ENCODE data around the gene LRRC28.

Gene LRRC28

DNA sequence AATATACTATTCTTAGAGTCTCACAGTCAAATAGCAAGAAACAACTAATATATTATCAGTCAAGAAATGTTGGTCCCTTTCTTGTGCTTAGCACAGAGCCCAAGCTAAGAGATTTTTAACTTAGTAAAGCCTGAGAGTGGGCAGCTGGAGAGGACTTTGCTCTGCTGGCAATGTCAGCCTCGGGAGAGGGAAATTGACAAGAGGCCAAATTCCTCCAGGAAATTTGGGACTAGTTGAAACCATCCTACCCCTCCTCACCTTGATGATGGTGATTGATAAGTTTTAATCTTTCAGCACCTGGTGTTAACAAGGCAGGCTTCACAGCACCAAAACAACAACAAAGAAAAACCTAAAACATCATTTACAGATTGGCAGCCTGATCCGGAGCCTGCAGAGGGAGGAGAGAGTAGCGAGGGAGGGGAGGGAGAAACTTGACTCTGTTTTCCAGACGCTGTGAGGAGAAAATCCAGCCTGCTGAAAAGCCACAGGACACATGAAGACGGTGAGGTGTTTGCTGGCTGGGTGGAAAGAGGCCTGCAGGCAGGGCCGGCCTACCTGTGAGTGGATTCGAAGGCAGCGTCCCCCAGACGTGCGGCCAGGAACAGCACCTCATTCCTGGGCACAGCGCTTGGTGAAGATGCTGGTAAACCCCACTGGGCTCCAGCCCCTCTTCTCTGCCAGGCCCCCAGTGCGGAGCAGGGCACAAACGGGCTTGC, 150.9 kb downstream of the LRRC28 start:
- no peak for DNase-seq

DNA sequence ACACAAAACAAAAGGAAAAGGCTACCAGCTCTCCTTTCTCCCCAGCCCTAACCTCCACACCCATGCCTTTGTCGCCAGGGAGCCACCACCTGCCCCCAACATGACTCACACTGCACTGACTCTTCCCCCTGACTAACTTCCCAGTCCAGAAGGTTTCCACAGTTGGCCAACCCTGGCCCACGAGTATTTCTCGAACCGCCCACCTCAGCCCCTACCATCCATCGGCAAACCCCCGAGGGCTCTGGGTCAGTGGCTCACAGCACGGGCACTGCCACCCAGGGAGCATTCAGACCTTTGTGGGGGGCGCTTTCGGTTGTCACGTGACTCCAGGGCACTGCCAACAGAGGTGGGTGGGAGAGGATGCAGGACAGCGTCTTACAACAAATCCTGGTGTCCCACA, 152.3 kb downstream of the LRRC28 start:
- no peak for DNase-seq

DNA sequence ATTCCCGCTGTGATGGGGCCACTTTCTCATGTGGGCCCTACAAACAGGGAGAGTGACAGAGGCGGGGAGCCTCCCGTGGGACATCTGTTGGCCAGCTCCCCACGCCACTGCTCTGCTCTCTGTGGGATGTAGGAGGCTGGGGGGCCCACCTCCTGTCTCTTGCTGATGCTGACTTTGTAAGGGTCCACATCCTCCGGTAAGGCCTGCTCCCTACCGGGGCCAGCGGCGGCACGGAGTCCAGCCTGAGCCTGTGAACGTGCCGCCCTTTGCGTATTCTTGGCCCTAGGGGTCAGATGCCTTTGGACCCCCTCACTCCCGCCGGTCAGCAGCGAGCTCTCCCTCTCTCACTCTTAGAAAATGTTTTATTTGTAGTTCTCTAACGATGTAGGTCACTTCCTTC, 153.2 kb downstream of the LRRC28 start:
- no peak for DNase-seq

DNA sequence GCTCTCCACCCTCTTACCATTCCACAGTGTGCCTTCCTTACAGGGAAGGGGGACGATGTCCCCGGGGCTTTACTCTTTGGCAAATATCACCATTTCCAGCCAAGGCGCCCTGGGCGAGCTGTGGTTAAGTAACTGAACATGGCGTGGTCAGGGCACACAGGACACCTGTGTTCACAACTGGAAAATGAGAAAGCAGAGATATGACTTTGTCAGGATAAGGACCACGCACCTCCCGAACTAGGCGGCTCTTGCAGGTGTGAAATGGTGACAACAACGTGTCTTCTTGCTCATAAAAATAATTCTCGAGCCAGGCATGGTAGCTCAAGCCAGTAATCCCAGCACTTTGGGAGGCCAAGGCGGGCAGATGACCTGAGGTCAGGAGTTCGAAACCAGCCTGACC, 154.8 kb downstream of the LRRC28 start:
- DNase-seq: no peak

DNA sequence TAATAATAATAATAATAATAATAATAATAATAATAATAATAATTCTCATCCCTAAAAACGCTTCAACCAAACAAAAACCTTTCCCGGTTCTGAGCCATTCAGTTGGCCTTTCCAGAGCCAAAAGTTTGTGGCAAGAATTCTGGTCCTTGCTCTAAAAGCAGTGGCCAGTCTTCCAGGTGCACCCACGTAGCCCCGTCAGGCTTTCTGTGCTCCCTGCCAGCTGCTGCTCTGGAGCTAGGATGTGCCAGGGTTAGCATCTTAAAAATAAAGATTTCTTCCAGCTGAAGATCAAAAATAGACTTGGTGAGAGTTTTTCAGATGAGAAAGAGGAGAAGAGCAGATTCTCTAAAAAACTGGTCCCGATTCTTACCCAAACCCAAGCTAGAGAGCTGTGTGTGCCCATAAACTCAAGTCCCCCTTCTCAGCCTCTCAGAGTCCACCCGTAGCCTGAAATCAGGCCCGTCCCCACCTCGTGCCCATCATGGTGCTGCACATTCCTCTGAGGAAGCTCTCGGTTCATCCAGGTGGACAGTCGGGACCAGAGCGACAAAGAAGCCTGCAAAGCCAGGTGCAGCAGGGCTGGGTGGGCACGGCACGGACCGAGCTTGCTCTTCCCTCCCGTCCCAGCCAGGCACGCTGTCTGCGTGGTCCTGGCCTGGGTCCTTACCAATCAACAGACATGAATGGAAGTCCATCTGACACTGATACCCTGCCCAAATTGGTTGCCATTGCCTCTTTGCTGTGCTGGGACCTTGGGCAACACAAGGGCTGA, 155.6 kb downstream of the LRRC28 start:
- no peak for DNase-seq

DNA sequence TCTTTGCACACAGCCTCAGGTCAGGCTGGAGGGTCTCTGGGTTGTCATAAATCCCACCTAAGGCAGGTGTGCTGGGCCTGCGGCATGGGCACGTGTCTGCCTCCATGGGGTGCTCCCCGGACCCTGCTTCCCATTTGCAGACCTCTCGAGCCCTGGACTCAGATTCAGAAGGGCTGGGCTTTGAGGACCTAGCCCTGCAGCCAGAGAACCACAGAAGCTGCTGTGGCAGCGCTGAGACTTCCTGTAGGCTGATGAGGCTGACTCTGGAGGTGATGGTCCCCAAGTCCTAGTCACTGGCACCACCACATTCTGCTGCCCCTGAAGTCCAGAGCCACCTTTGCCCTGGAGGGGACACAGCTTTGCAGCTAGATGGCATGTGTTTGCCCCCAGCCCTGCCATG, 156.4 kb downstream of the LRRC28 start:
- no peak for DNase-seq

DNA sequence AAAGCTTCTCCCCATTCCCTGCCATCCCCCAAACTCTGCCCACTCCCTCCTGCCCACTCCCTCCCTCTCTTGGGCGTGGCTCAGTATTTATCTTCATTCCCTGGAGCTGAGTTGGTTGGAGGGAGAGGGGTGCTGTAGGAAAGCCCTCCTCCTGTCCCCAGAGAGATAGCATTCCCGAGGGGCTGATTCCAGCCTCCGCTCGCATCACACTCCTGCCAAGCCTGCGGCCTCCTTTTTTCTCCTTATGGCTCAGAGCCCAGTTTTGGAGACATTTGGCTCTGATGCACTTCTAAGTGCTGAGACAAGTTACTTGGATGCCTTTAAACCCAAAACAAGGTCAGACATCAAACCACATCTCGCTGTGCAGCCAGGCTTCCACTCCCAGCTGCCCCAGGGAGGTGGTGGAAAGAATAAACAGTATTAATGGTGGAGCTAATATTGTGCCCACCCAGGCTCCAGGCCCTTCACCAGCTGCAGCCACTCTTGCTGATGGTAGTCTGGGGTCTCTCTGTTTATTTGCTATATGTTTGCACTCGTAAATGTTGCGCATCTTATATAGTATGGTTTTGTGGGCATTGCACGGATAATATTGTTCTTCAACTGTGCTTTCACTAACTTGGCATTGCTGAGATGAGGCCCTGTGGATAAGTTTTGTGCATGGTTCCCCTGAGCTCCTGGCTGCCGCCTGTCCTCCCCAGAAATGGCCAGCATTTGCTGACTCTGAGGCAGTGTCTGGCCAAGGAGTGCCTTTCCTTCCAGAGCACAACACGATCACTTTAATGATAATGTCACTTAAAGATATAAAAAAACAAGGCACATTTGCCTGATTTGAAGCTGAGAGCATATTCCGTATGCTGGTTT, 157.2 kb downstream of the LRRC28 start:
- peak; percentile 25 for DNase-seq

DNA sequence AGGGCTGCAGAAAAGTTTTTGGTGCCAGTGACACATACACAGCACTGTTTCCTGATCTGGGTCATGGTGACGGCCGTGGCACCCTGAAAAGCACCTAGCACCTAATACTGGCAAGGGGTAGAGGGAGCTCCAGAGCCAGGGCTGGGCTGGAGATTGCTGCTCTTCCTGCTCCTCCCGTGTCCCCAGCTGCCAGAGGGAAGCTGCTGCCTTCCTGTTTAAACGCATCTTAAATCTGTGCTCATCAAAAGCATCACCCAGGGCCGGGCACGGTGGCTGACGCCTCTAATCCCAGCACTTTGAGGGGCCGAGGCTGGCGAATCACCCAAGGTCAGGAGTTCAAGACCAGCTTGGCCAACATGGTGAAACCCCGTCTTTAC, 157.8 kb downstream of the LRRC28 start:
- no peak for DNase-seq

DNA sequence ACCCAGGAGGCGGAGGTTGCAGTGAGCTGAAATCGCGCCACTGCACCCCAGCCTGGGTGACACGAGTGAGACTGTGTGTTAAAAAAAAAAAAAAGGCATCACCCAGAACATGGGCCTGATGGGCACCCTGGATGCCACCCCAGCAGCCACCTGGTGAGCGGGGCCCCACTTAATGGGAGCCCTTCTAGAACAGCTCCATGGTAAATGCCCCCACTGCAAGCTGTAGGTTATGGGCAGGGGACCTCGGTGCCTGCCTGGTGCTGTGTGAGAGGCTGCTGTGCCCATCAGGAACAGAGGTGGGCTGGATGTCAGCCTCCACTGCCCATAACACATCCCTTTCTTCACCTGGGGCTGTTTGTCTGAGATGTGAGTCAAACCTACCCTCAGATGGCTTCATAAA, 158.3 kb downstream of the LRRC28 start:
- DNase-seq: no peak

DNA sequence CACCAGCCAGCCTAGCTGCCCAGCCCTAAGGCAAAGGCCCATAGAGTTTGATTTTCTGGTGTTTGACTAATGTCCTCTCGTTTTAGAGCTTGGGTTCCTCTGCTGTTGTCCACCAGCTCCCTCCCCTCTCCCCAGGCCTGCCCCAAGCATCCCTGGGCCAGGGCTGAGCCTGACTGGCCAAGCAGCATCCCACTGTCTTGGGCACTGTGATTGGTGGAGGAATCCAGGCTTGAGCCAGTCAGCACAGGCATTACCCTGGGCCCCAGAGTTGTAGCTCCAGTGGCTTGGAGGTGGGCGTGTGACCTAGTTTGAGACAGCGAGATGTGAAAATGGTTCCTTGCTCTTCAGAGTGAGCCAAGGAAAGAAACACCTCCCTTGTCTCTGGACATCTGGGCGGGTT, 159.2 kb downstream of the LRRC28 start:
- DNase-seq: no peak

DNA sequence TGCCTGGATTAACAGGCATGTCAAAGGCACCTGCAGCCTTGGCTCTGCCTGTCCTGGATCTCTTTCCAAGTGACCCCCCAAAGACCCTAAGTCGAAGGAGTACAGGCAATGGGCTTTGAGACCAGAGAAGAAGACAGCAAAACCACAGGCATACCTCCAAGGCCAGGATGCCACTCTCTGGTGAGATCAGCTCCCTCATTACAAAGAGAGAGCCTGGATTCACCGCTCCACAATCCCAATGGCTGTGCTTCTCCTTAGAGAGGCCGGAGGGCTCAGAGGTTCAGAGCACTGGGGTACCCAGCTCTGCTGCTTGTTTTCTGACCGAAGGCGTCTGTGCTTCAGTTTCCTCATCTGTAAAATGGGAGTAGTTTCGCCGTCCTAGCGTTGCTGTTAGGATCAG, 160.0 kb downstream of the LRRC28 start:
- no peak for DNase-seq

DNA sequence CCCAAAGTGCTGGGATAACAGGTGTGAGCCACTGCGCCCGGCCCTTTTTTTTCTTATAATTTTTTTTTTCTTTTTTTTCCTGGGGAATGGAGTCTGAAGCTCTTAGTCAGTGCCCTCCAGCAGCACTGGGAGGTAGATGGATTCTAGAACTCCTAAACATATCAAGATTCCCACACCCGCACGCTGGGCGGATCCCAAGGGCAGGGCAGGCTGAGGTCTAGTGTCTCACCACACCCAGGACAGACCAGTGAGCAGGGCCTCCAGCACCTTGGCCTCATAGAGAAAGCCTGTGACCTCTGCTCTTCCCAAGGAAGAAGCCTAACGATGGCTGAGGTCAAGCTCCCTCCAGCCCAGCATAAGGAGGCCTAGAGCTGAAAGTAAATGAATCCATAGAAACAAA, 160.8 kb downstream of the LRRC28 start:
- no peak for DNase-seq

DNA sequence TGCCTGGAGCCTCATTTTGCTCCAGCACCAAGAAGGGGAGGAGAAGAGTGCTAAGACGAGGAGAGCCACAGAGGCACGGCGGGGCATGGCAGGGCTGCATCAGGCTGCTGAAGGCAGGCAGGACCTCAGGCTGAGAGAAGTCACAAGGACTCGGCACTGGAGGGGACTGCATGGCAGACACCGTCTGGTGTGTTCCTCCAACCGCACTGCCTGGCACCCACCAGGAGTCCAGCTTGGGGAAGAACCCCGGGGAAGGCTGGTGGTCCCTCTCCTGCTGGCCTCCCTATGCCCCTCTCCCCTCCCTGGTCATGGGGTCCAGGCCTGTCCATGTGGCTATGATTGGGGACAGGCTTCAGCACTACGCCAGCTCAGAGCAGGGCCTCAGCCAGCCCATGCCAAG, 161.3 kb downstream of the LRRC28 start:
- no peak for DNase-seq

DNA sequence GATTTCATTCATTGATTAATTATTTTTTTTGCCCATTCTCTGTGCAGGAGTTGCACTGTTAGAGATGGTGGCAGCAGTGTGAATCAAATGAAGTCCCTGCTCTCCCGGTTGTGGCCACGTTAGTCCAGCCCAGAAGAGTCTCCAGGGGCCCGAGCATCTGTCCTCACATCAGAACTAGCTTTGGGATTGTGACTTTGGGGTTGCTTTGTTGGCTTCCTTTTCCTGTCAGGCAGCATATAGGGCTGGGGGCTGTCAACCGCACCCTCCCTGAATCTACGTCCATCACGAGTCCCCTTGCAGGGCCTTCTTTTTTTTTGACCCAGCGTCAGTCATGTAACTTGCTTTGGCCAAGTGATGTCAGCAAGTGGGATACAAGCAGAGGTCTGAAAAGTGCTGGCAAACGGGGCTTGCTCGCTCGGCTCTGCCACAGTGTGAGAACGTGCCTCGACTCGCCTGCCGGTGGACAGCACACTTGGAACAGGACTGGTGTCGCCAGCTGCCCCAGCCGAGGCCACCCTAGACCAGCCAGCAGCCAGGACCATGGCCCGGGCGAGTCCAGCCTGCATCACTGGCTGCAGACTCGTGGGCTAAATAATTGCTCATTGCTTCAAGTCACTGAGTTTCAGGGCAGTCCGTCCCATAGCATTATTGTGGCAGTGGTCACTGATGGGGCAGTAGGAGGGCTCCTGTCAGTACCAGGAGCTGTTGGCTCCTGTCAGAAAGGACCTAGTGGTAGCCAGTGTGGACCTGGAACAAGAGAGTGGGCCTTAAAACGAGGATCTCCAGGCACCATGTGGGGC, 162.9 kb downstream of the LRRC28 start:
- DNase-seq: no peak

DNA sequence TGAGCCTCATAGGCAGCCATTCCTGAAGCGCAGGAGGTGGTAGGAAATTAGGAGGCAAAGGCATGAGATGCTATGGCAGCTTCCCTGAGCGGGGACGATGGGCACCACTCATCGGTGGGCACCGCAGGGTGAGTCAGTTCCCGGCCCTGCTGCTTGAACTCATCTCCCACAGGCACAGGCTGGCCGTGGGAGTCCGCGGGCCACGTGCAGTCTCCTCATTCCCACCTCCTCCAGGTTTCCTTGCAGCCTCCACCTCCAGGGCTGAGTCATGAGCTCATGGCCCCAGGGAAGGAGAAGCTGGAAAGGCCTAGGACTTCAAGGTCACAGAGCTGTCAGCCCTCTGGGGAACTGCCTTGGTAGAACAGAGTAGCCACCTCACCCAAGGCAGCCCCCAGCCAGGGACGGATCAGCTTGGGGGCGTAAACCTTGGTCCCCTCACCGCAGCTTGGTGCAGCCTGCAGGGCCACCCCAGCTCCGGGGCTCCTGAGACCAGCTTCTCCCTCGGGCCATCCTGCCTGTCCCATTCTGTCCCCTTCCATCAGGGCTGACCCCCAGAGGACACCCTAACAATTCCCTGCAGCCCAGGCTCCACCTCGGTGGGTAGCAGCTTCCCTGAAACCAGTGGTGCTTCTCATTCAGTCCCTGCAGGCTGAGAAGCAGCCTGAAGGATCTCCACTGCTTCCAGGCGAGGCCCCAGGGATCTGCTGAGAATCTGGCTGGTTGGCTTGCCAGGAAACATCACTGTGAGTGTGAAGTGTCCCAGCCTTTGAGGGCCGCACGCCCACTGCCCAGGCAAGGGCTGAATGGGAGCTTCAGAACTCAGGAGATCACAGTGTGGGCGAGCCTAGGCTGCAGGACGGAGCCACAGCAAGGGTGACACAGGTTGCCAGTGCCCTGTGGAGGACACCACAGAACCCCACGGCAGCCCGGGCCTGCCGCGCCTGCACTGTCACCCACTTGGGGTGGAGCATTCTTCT, 163.8 kb downstream of the LRRC28 start:
- no peak for DNase-seq

DNA sequence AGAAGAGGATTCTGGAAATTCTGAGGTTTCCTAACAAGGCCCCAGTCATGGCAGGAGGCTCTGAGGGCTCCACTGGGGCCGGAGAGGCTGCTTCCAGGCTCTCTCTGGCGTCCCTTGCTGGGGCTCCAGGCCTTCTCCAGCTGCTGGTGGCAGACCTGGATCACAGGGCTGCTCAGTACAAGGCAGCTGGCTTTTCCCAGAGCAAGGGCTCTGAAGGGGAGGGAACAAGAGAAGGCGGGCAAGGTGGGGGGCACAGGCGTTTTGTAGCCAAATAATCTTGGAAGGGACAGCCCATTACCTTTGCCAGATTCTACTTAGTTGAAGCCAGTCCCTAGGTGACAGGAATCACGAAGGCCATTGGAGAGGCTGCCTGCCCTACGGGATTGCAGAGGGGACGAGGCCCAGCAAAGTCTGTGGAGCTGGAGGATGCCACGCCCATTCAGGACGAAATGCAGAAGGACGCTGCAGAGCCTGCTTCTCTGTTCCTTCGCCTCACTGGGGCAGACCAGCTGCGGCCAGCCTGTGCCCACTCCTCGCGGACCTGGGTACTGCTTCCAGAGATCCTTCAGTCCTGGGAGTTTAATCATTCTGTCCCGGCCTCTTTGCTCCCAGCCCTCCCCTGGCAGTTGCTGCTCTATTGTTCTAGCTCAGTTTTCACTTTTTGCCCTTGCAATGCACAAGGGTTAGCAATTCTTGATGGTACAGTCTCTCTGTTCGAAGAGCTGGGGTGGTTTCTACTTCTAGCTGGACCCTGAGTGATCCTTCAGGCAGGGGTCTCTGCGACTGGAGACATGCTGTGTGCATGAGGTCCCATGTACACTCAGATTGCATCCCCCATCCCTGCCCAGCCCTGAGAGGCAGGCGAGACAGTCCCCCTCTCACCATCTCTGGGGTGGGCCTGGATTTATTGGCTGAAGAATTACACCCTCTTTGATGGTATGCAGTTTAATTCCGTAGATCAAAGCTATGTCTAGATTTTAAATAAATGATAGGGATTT, 165.2 kb downstream of the LRRC28 start:
- DNase-seq: no peak

DNA sequence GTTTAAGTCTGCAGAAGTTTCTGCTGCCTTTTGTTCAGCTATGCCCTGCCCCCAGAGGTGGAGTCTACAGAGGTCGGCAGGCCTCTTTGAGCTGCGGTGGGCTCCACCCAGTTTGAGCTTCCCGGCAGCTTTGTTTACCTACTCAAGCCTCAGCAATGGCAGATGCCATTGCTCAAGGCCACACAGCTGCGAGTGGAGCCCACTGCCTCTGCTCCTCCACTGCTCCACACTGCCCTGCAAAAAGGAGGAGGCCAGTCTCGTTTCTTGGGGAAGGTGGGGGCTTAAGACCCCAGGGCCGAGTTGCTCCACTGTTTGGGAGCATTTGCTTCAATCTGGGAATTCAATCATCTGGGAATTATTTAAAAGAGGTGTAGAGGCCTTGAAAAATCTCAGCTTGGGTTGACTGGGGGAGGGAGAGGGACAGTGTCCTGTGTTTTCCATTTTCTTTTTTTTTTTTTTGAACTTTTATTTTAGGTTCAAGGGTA, 169.9 kb downstream of the LRRC28 start:
- DNase-seq: no peak

DNA sequence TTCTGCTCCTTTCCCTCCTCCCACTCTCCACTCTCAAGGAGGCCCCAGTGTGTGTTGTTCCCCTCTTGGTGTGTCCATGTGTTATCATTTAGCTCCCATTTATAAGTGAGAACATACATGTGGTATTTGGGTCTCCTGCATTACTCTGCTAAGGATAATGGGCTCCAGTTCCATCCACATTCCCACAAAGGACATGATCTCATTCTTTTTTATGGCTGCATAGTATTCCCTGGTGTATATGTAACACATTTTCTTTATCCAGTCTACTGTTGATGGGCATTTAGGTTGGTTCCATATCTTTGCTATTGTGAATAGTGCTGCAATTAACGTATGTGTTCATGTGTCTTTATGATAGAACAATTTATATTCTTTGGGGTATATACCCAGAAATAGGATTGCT, 170.5 kb downstream of the LRRC28 start:
- no peak for DNase-seq

DNA sequence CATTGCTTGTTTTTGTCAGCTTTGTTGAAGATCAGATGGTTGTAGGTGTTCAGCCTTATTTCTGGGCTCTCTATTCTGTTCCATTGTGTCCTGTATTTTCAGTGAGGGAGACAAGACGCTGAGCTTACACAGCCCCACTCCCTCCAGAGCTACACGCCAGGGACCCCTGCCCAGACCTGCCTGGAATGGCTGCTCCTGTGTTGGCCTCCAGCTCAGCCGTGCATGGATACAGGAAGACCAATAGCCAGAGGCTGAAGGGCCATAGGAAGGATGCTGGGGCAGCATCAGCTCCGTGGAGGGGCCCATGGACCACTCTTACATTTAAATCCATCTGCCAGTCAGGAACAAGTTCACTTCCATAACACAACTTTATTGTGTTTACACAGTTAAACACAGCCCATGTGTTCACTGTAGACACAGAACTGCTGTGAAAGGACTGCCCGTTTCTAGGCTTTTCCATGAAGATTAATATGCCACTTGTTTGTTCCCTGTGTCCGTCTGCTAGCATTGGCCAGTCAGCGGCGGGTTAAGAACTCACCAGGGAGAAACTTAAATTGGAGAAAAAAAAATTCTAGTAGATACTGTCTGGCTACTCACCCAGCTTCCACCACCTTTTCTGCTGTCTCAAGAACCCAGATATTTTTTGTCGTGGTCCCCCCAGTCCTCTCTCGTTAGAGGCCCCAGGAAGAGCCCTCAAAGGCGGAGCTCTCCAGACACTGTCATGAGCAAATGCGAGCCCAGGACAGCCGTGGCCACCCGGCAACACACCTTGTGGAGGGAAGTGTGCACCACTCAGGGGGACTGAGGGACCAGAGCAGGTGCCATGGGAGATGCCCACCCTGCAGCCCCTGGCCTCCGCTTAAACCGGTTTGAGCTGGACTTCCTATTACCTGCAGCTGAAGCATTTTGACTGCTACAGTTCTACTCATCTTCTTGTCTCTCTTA, 172.2 kb downstream of the LRRC28 start:
- DNase-seq: no peak

Measured in NCI-H1105 treated with DMSO at 0.1 percent for 48 hours (cell line).